GM19099 (cell line): ENCODE data around the gene RPUSD3.

ENCODE experiments used
- POLR2A ChIP-seq: IDR thresholded peaks from 3 replicates; pipeline ENCODE4 v1.6.1; 2011; ENCODE audit warnings: low read depth; ENCODE audit not compliant: insufficient read length; ENCODE audit errors: extremely low read depth

Gene RPUSD3

DNA sequence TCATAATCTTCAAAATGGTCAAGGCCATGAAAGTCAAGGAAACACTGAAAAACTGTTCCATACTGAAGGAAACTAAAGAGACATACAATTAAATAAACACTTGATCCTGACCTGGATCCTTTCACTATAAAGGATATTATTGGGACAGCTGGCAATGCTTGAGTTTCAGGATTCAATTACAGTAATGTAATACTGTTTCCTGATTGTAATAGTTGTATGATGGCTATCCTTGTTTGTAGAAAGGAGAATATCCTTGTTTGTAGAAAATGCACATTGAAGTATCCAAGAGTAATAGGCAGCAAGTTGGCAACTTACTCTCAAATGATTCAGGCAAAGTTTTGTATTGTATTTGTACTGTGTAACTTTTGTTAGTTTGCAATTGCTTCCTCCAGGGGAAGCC lies 31.6 kb upstream of the RPUSD3 start:
- TF ChIP-seq POLR2A = no peak

- no peak for TF ChIP-seq POLR2A
Observed at GRCh38 chr3:9870978-9871377, 27.2 kb upstream of the RPUSD3 start.

- no peak for TF ChIP-seq POLR2A
Observed at GRCh38 chr3:9869955-9870354, 26.1 kb upstream of the RPUSD3 start.

DNA sequence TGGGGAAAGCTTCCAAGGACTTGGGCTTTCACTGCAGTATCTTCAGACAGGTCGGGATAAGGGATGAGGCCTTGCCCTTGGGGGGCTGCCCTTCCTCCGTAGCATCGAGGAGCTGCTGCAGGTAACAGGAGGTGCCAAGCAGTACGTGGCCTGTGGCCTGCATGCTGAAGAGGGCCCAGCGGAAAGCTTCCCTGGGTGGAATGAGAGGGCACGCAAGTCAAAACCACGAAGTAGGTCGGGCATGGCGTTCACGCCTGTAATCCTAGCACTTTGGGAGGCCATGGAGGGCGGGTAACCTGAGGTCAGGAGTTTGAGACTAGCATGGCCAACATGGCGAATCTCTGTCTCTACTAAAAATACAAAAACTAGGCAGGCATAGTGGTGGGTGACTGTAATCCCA lies 23.3 kb upstream of the RPUSD3 start:
- no peak for TF ChIP-seq POLR2A

DNA sequence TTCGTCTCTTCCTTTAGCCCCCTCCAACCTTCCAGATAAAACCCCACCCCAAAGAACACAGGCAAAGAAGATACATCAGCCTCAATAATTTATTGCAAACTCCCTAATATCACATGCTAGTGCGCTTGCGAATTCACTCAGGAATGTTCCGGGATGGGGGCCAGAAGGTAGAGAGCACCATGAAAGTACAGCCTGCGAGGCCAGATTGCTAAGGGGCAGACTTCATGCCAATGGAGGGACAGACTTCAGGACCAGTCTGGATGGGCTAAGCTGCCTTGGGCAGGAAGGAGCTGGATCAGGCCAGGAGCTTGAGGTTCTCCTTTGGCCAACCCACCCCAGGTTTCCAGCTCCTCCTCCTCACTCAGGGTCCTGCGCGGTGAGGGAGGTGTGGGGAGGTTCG lies 22.8 kb upstream of the RPUSD3 start:
- TF ChIP-seq POLR2A = no peak

DNA sequence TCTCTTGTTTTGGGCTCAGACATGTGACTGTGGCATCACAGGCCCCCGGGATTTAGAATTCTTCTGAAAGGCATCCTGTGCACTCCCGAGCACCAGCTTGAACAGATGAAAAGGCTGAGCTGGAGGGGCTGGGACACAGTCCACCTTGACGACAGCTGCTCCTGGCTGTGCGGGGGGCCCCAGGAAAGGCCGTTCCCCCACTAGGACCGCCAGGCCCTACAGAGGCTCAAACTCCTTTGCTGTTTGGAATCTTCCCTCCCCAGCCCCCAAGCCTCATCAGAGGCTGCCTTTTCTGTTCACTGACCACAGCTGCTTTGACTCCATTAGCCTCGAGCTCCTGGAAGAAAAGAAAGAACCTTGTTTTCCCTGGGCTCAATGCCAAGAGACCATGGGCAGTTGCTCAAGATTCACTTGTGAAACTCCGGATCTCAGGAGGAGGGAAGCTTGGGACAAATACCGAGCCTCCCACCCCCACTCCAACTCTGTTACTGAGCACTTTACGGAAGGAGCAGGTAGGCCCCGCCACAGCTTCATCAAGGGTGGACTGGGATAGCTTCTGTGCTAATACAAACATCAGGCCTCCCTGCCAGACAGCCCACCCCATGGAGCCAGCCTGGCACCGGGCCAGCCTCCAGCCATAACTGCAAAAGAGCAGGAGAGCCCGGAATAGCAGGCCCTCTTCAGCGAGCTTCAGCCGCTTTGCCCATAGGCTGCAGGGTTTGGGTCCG lies 20.6 kb upstream of the RPUSD3 start:
- no peak for TF ChIP-seq POLR2A

DNA sequence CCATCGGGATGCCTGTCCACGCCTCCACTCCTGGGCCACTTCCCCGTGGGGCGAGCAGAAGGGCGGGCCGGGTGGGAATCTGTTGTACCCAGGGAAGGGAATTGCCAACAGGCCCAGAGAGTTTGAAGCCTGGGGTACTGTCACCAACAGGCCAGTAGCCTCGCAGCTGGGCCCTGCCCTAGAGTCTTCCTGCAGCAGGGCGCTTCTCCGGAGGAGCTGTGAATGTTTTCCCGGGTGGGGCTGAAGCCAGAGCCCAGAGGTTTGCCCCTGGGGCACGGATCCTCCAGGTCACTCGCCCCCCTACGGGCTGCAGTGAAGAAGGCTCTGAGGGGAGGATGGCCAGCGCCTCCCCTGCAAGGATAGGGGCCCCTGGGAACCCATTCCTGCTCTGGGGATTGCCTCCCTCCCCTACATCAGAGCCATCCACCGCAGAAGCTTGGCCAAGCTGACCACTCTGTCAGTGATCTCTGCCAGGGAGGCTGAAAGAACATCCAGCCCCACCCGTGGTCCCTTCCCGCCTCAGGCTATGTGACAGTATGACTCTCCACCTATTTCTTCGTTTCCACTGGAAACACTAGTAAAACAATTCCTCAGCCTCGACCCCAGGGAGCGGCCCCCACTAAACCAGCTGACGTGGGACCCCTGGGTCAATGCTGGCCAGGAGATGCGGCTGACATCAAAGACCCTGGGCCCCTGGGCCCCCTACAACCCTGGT lies 19.4 kb upstream of the RPUSD3 start:
- no peak for TF ChIP-seq POLR2A

DNA sequence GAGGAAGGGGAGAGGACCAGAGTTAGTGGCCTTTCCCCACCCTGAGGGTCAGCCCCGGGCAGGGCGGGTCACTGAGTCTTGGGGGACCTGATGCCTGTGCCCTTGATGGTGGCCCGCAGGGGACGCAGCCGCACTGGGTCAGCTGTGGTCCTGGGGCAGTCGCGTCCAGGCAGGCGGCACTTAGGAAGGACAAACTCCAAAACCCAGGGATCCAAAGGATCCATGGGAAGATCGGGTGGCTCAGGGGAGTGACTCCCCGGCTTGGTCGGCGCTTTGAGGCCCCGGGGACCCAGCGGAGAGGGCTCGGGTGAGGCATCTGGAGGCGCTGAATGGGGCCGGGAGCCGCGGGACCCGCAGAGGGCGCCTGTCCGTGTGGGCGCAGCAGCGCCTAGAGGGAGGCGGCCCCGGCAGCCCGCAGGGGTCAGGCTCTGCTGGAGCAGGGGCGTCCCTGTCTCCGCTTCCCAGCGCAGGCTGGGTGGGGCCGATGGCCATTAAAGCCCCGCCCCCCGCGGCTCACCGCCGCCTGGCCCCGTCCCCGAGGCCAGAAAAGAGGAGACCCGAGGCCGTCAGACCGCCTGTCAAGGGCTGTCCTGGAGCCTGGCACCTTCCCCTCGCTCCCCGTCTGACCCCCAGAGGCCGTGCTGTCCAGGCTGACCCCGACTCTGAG lies 18.7 kb upstream of the RPUSD3 start:
- no peak for TF ChIP-seq POLR2A

GRCh38 chr3:9861626-9862130 lies 17.9 kb upstream of the RPUSD3 start:
- TF ChIP-seq POLR2A = no peak

GRCh38 chr3:9861201-9861600 lies 17.4 kb upstream of the RPUSD3 start:
- no peak for TF ChIP-seq POLR2A

- TF ChIP-seq POLR2A = no peak
Observed at GRCh38 chr3:9859530-9860025, 15.8 kb upstream of the RPUSD3 start.

GRCh38 chr3:9855594-9855993 lies 11.8 kb upstream of the RPUSD3 start:
- no peak for TF ChIP-seq POLR2A

DNA sequence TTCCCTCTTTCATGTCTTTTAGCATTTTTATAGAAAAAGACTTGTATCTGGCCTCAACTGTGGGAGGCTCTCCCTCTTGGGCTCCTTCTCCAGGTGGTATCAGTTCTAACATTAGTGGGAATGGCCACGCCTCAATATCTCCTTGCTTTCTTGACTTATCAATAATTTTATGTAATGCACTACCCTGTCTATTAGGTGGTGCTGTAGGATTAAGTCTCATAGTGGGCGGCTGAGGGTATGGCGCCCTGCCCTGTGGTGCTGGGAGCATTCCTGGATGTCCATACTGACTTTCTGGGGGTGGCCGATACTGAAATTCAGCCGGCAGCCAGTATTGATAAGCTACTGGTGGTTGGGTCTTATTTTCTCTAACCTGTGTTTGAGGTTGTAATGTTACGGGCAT lies 8.7 kb upstream of the RPUSD3 start:
- no peak for TF ChIP-seq POLR2A

DNA sequence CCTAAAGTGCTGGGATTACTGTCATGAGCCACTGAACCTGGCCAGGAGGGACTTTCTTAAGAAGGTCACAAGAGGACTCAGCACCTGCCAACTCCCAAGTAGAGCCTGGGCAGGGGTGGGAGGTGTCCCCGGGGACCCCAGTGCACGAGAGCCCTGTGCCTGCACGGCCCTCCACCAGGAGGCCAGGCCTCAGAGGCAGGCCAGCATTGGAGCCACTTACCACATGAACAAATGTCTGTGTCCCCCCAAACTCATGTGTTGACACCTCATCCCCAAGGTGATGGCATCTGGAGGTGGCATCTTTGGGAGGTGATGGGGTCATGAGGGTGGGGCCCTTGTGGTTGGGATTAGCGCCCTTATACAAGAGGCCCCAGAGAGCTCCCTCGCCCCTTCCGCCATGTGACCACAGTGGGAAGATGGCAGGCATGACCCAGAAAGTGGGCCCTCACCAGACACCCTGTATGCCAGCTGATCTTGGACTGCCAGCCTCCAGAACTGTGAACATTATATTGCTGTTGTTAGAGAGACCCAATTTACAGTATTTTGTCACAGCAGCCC lies 3.2 kb upstream of the RPUSD3 start:
- no peak for TF ChIP-seq POLR2A

DNA sequence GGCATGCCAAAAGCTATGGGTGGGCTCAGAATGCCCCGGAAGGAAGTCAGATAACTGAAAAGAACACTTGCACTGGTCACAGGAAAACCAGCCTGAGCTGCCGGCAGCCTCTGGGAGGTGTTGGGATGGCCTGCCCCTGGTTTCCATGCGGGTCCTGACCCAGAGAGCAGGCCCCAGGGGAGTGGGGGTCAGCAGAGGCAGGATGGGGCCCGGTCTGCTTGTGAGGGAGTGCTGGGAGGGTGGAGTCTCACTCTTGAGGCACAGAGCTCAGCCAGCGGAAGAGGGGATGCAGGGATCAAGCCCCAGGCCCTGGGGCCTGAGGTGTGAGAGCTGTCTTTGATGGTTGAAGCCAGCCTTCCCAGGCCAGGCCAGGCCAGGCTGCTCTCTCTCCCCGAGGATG lies 2.4 kb upstream of the RPUSD3 start:
- no peak for TF ChIP-seq POLR2A

- TF ChIP-seq POLR2A = no peak
Observed at GRCh38 chr3:9841015-9841414, 2.8 kb downstream of the RPUSD3 start.

GRCh38 chr3:9838856-9839255 lies 5.0 kb downstream of the RPUSD3 start:
- no peak for TF ChIP-seq POLR2A
